HG03469 (cell line): ENCODE measurements around the gene CUTC.
"Not testable (repeated sequence)": the region's sequence is repeated elsewhere in the genome, so short reads cannot be mapped to it uniquely, and the experiment has no call there.

Experiments used
- ATAC-seq: cut with Tn5 transposase; IDR thresholded peaks from one replicate; pipeline ENCODE4 v1.9.1; 2021; ENCODE audit warnings: mild to moderate bottlenecking, moderate library complexity, moderate number of reproducible peaks; ENCODE audit not compliant: unreplicated experiment

Gene CUTC

GRCh38 chr10:99742254-99742653 lies 10.2 kb downstream of the CUTC start:
- no peak for ATAC-seq

- no peak for ATAC-seq
Measured at GRCh38 chr10:99742701-99743100, 10.7 kb downstream of the CUTC start.

GRCh38 chr10:99743841-99744240 lies 11.8 kb downstream of the CUTC start:
- no peak for ATAC-seq

GRCh38 chr10:99746166-99746565 lies 14.1 kb downstream of the CUTC start:
- ATAC-seq: not testable (repeated sequence)

- no peak for ATAC-seq
Measured at GRCh38 chr10:99748823-99749451, 16.9 kb downstream of the CUTC start.

GRCh38 chr10:99750641-99751040 lies 18.6 kb downstream of the CUTC start:
- ATAC-seq: no peak

- ATAC-seq: no peak
Measured at GRCh38 chr10:99754670-99755069, 22.6 kb downstream of the CUTC start.

GRCh38 chr10:99756159-99756558 lies 24.1 kb downstream of the CUTC start:
- no peak for ATAC-seq

- no peak for ATAC-seq
Measured at GRCh38 chr10:99758211-99758891, 26.3 kb downstream of the CUTC start.

GRCh38 chr10:99760321-99760720 lies 28.3 kb downstream of the CUTC start:
- ATAC-seq: no peak

- ATAC-seq: no peak
Measured at GRCh38 chr10:99761365-99761764, 29.3 kb downstream of the CUTC start.

- no peak for ATAC-seq
Measured at GRCh38 chr10:99765672-99766301, 33.8 kb downstream of the CUTC start.

- ATAC-seq: no peak
Measured at GRCh38 chr10:99766302-99766681, 34.3 kb downstream of the CUTC start.

GRCh38 chr10:99767901-99768300 lies 35.9 kb downstream of the CUTC start:
- no peak for ATAC-seq

GRCh38 chr10:99768556-99768955 lies 36.5 kb downstream of the CUTC start:
- ATAC-seq: no peak

GRCh38 chr10:99769706-99770105 lies 37.7 kb downstream of the CUTC start:
- no peak for ATAC-seq

GRCh38 chr10:99770408-99771045 lies 38.5 kb downstream of the CUTC start:
- no peak for ATAC-seq

GRCh38 chr10:99775850-99776249 lies 43.8 kb downstream of the CUTC start:
- ATAC-seq: no peak

- ATAC-seq: no peak
Measured at GRCh38 chr10:99777918-99778714, 46.1 kb downstream of the CUTC start.

- no peak for ATAC-seq
Measured at GRCh38 chr10:99779335-99779734, 47.3 kb downstream of the CUTC start.
